Sigmoid colon (tissue), 4 donors: Measurements from ENCODE around the gene TMTC2.

Experiments used
- CTCF ChIP-seq, 4 experiments: fragments of 450-650 bp in 3 of 4; fragments of 200-600 bp in 1 of 4; IDR thresholded peaks; one replicate each; pipeline ENCODE4 v1.5.1; 2016 to 2019; ENCODE audit warnings: antibody characterized with exemption in 4 of 4, mild to moderate bottlenecking in 3 of 4, moderate library complexity in 2 of 4
- EP300 ChIP-seq, 4 donors: sonication (generic); formaldehyde crosslinking; IDR thresholded peaks; one replicate each; pipeline ENCODE4 v1.6.1; 2017; ENCODE audit warnings: antibody characterized with exemption in 4 of 4
- POLR2AphosphoS5 ChIP-seq, 4 donors: sonication (generic); formaldehyde crosslinking; IDR thresholded peaks; one replicate each; pipeline ENCODE4 v1.6.1; 2017; ENCODE audit warnings: antibody characterized with exemption in 4 of 4

DNA sequence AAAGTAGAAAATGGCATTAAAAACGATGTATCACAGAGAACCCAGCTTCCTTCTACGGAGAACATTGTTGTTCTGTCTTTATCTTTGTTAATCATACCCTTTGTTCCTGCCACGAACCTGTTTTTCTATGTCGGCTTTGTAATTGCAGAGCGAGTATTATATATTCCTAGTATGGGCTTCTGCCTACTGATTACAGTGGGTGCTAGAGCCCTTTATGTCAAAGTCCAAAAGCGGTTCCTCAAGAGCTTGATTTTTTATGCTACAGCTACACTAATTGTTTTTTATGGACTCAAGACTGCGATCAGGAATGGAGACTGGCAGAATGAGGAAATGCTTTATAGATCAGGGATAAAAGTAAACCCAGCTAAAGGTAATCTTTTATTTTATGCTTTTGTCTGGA lies 209.6 kb downstream of the TMTC2 start:
- TF ChIP-seq EP300 (IDR thresholded peaks at IDR 0.05) (no peak), CTCF (IDR thresholded peaks at IDR 0.05) (no peak), POLR2AphosphoS5 (IDR thresholded peaks at IDR 0.05) (no peak)
